Peyer's patch (tissue), 4 donors: ENCODE results near the gene KRT17.
"Not testable (repeated sequence)": the region's sequence is repeated elsewhere in the genome, so short reads cannot be mapped to it uniquely, and the experiment has no call there.

ENCODE experiments used
- CTCF ChIP-seq, 6 experiments: fragments of 450-650 bp in 4 of 6; fragments of 200-600 bp in 2 of 6; sonication (generic) in 1 of 6; IDR thresholded peaks; one replicate each; pipeline ENCODE4 v1.5.1; 2017 to 2019; ENCODE audit warnings: antibody characterized with exemption in 6 of 6, mild to moderate bottlenecking in 3 of 6, moderate library complexity in 1 of 6
- POLR2A ChIP-seq, 2 donors: fragments of 450-650 bp; IDR thresholded peaks; one replicate each; pipeline ENCODE4 v1.5.1; 2017; ENCODE audit warnings: antibody characterized with exemption in 2 of 2, mild to moderate bottlenecking in 2 of 2, moderate library complexity in 2 of 2

- TF ChIP-seq CTCF, POLR2A (IDR thresholded peaks at IDR 0.05): not testable (repeated sequence)
Observed at GRCh38 chr17:41626914-41627295, 2.5 kb upstream of the KRT17 start.
